CD4-positive, alpha-beta T cell (primary cell): ENCODE measurements around the gene RALY. TPM values are rescaled to one million over a fixed set of nuclear protein-coding genes. Genes with fewer than 3 reads are reported as not detected.

Experiments
- ATAC-seq: fragments of 200-7000 bp; cut with Tn5 transposase; one replicate; pipeline ENCODE4 v1.10.0; 2022; ENCODE audit warnings: mild to moderate bottlenecking; ENCODE audit not compliant: poor library complexity
- CTCF ChIA-PET: fragments of 350-600 bp; sonication (Branson Sonifier 250); formaldehyde crosslinking; loops from one replicate; lab custom pipeline; 2021; ENCODE audit warnings: antibody characterized with exemption, inconsistent platforms; lab: Charles Lee
- POLR2A ChIA-PET: fragments of 350-600 bp; sonication (Branson Sonifier 250); formaldehyde crosslinking; loops from one replicate; lab custom pipeline; 2021; ENCODE audit warnings: antibody characterized with exemption, inconsistent platforms; lab: Charles Lee
- DNase-seq, 14 experiments: peaks; one replicate each; pipeline ENCODE4 v3.0.0-alpha.2; 2013 to 2020; ENCODE audit warnings: mixed read lengths in 2 of 14
- H3K27ac ChIP-seq, 2 donors: one replicate each; pipeline versions ENCODE4 v1.5.1 to v1.7.0; 2013; ENCODE audit warnings: low read length in 2 of 2, low read depth in 1 of 2, mild to moderate bottlenecking in 1 of 2
- H3K27me3 ChIP-seq, 2 experiments: 1 replicate in 1 of 2; 2 replicates in 1 of 2; pipeline versions ENCODE4 v1.6.1 to v1.7.0; 2013; ENCODE audit warnings: low read length in 2 of 2, control low read depth in 1 of 2, mild to moderate bottlenecking in 1 of 2, moderate library complexity in 1 of 2; ENCODE audit not compliant: insufficient read depth in 2 of 2, control insufficient read depth in 1 of 2
- H3K36me3 ChIP-seq: one replicate; pipeline ENCODE4 v1.6.1; 2013; ENCODE audit warnings: low read length, control low read depth; ENCODE audit not compliant: insufficient read depth
- H3K4me1 ChIP-seq: one replicate; pipeline ENCODE4 v1.6.1; 2013; ENCODE audit warnings: low read length, control low read depth; ENCODE audit not compliant: insufficient read depth
- H3K4me3 ChIP-seq: one replicate; pipeline ENCODE4 v1.5.1; 2013; ENCODE audit warnings: mild to moderate bottlenecking, low read length, moderate library complexity
- H3K9me3 ChIP-seq, 2 experiments: 1 replicate in 1 of 2; 2 replicates in 1 of 2; pipeline versions ENCODE4 v1.6.1 to v1.7.0; 2013; ENCODE audit warnings: low read length in 2 of 2, mild to moderate bottlenecking in 2 of 2, control low read depth in 1 of 2, moderate library complexity in 1 of 2; ENCODE audit not compliant: control insufficient read depth in 1 of 2, insufficient read depth in 1 of 2
- H3K27ac Mint-ChIP-seq: one replicate; pipeline ENCODE4 v1.8.0; 2020; ENCODE audit warnings: mixed read lengths
- H3K27me3 Mint-ChIP-seq: one replicate; pipeline ENCODE4 v1.8.0; 2021; ENCODE audit warnings: mixed read lengths
- H3K36me3 Mint-ChIP-seq: one replicate; pipeline ENCODE4 v1.8.0; 2021; ENCODE audit warnings: low read depth, mixed read lengths
- H3K4me1 Mint-ChIP-seq: one replicate; pipeline ENCODE4 v1.8.0; 2021; ENCODE audit warnings: low read depth, mixed read lengths
- H3K4me3 Mint-ChIP-seq: one replicate; pipeline ENCODE4 v1.8.0; 2020; ENCODE audit warnings: mild to moderate bottlenecking, mixed read lengths
- H3K9me3 Mint-ChIP-seq: one replicate; pipeline ENCODE4 v1.8.0; 2020; ENCODE audit warnings: mixed read lengths
- intact Hi-C, 2 experiments: fragments of 100-400 bp; cut with DNase I in 1 of 2; cut with micrococcal nuclease in 1 of 2; formaldehyde crosslinking; loops; one replicate each; pipeline versions ENCODE4 v1.15.1 to v1.9.0; 2023 to 2025; cut with DNase I, micrococcal nuclease
- total RNA-seq, 174 experiments: library from RNA in 2 of 174; stranded (reverse) in 2 of 174; gene quantifications; one replicate each; pipeline ENCODE4 v1.2.3 and lab custom pipeline; 2021 to 2026
- TF ChIP-seq, protein P1 (sequence below): fragments of 200-600 bp; IDR thresholded peaks from one replicate; pipeline ENCODE4 v1.8.0; 2022; ENCODE audit warnings: antibody characterized with exemption, mild to moderate bottlenecking

RALY gene
- total RNA-seq, 2 experiments from 2014 or later, result 112 TPM

DNA sequence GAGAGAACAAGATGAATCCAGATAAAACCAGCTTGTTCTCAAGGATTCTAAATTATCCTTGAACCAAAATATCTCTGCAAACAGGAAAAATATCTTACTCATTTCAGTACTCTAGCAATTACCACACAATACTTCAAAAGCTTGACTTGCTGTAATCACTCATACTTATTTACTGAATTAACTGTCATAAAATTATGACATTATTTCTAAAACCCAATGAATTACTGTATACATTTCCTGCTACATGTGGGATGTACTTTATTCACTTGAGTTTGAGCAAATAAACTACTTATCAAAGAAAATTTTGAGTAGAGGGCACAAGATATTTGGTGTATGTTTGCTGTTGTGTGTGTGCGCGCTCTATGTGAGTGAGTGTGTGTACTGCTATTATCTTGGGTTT, 108.6 kb downstream of the RALY start:
- H3K36me3 ChIP-seq, result peaks cover 84% of the 10 kb centered on the region
- ChIA-PET CTCF (no interaction called here), POLR2A (interaction anchor here (1.5 to 4.2 kb wide), 2 partner anchors 9 to 10 kb away, joined by 3 to 23 read pairs; partner anchors contain the start of gene EIF2S2)
- H3K4me3 ChIP-seq, result no peak overlapping the region
- H3K9me3 Mint-ChIP-seq, result no peaks in the 10 kb centered on the region
- no peak overlapping the region for H3K4me3 Mint-ChIP-seq
- ATAC-seq (no peak), DNase-seq (no peak)
- H3K36me3 Mint-ChIP-seq, result peaks cover 85% of the 10 kb centered on the region
- H3K27me3 Mint-ChIP-seq, result no peaks in the 10 kb centered on the region
- TF ChIP-seq, protein P1, sequence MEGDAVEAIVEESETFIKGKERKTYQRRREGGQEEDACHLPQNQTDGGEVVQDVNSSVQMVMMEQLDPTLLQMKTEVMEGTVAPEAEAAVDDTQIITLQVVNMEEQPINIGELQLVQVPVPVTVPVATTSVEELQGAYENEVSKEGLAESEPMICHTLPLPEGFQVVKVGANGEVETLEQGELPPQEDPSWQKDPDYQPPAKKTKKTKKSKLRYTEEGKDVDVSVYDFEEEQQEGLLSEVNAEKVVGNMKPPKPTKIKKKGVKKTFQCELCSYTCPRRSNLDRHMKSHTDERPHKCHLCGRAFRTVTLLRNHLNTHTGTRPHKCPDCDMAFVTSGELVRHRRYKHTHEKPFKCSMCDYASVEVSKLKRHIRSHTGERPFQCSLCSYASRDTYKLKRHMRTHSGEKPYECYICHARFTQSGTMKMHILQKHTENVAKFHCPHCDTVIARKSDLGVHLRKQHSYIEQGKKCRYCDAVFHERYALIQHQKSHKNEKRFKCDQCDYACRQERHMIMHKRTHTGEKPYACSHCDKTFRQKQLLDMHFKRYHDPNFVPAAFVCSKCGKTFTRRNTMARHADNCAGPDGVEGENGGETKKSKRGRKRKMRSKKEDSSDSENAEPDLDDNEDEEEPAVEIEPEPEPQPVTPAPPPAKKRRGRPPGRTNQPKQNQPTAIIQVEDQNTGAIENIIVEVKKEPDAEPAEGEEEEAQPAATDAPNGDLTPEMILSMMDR, result no peak
- no peaks in the 10 kb centered on the region for H3K9me3 ChIP-seq
- intact Hi-C loops, result no loop called here
- H3K4me1 ChIP-seq, result peaks cover 19% of the 10 kb centered on the region
- H3K4me1 Mint-ChIP-seq, result peaks cover 44% of the 10 kb centered on the region
- no peaks in the 10 kb centered on the region for H3K27me3 ChIP-seq
- no peak overlapping the region for H3K27ac ChIP-seq
- H3K27ac Mint-ChIP-seq, result peak overlapping the region; percentile 71

DNA sequence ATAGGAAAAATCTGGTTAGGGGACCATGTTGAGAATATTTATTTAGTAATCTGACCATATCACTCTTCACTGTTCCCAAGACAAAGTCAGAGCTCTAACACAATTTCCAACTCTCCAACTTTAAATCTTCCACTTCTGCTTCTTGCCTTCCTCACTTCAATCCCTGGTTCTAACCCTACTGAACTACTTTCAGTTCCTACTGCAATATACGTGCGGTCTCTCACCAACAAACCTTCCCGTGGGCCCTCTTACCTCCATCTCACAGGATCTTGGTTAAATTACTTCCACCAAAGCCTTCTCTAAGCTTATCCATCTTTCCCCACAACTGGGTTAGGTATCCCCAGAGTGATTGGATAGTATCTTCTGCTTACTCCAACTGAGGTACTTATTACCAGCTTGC, 110.3 kb downstream of the RALY start:
- Histone ChIP-seq H3K9me3 (no peaks in the 10 kb centered on the region), H3K36me3 (peaks cover 71% of the 10 kb centered on the region), H3K4me3 (no peak overlapping the region), H3K27ac (no peak overlapping the region), H3K4me1 (peaks cover 25% of the 10 kb centered on the region), H3K27me3 (no peaks in the 10 kb centered on the region)
- no peak for DNase-seq
- ChIA-PET POLR2A (interaction anchor here (0.7 to 1.4 kb wide), 2 partner anchors 9 to 293 kb away, joined by 3 to 4 read pairs; partner anchors contain the start of gene CHMP4B), CTCF (no interaction called here)
- peaks cover 83% of the 10 kb centered on the region for H3K36me3 Mint-ChIP-seq
- H3K4me3 Mint-ChIP-seq, result no peak overlapping the region
- H3K27ac Mint-ChIP-seq, result peak overlapping the region; percentile 20
- H3K4me1 Mint-ChIP-seq, result peaks cover 59% of the 10 kb centered on the region
- intact Hi-C loops, result no loop called here
- H3K9me3 Mint-ChIP-seq, result no peaks in the 10 kb centered on the region
- TF ChIP-seq, protein P1, result no peak
- ATAC-seq, result no peak
- no peaks in the 10 kb centered on the region for H3K27me3 Mint-ChIP-seq

DNA sequence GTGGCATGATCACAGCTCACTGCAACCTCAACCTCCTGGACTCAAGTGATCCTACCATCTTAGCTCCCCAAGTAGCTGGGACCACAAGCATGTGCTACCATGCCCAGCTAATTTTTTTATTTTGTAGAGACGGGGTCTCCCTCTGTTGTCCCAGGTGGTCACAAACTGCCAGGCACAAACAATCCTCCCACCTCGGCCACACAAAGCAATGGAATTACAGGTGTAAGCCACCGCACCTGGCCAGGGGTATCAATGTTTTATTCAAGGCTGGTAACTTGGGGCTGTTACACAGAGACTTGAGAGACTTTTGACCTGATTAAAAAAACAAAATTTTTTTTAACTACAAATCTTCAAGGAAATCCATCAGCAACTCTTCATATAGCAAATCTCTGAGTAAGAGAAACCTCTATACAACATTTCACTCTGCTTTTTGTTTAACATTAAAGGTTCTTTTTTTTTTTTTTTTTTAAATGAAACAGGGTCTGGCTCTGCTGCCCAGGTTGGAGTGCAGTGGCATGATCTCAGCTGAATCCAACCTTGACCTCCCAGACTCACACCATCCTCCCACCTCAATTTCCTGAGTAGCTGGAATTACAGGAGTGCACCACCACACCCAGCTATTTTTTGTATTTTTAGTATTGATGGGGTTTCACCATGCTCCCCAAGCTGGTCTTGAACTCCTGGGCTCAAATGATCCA, 112.4 kb downstream of the RALY start:
- H3K36me3 Mint-ChIP-seq, result peaks cover 83% of the 10 kb centered on the region
- Histone ChIP-seq H3K9me3 (no peaks in the 10 kb centered on the region), H3K36me3 (peaks cover 57% of the 10 kb centered on the region), H3K27ac (no peak overlapping the region), H3K27me3 (no peaks in the 10 kb centered on the region), H3K4me3 (no peak overlapping the region), H3K4me1 (peaks cover 41% of the 10 kb centered on the region)
- DNase-seq (no peak), ATAC-seq (no peak)
- peak overlapping the region; percentile 20 for H3K27ac Mint-ChIP-seq
- TF ChIP-seq, protein P1, result no peak
- no peak overlapping the region for H3K4me3 Mint-ChIP-seq
- intact Hi-C loops, result no loop called here
- ChIA-PET POLR2A (no interaction called here), CTCF (no interaction called here)
- H3K4me1 Mint-ChIP-seq, result peaks cover 75% of the 10 kb centered on the region
- no peaks in the 10 kb centered on the region for H3K27me3 Mint-ChIP-seq
- H3K9me3 Mint-ChIP-seq, result no peaks in the 10 kb centered on the region
